ENCODE data around the gene EHD3.

The EHD3 gene

GRCh38 chr2:31265234-31265633, 31.3 kb downstream of the EHD3 start:
- Histone ChIP-seq H3K27ac (replicated peaks) (no peak overlapping the region), H3K4me3 (replicated peaks; ENCODE audit: insufficient read depth, low read length) (no peak overlapping the region), H3K27me3 (ENCODE audit: insufficient read depth, poor library complexity, severe bottlenecking) (no peaks in the 10 kb centered on the region)
- no peak for TF ChIP-seq SPI1 (IDR thresholded peaks at IDR 0.05; ENCODE audit: borderline replicate concordance, low read depth)
- no peak for DNase-seq (ENCODE audit: low read depth in 1 of 2, low spot score in 1 of 2)

GRCh38 chr2:31266804-31267203, 32.9 kb downstream of the EHD3 start:
- Histone ChIP-seq H3K27me3 (ENCODE audit: insufficient read depth, poor library complexity, severe bottlenecking) (no peaks in the 10 kb centered on the region), H3K4me3 (replicated peaks; ENCODE audit: insufficient read depth, low read length) (no peak overlapping the region), H3K27ac (replicated peaks) (no peak overlapping the region)
- TF ChIP-seq CTCF (IDR thresholded peaks at IDR 0.05; ENCODE audit: insufficient read depth, low read length): no peak
- TF ChIP-seq POLR2AphosphoS5 (IDR thresholded peaks at IDR 0.05; ENCODE audit: low read depth): no peak
- no peak for TF ChIP-seq SPI1 (IDR thresholded peaks at IDR 0.05; ENCODE audit: borderline replicate concordance, low read depth)
- TF ChIP-seq REST (IDR thresholded peaks at IDR 0.05; ENCODE audit: insufficient replicate concordance, low read depth): no peak
- TF ChIP-seq GABPA (IDR thresholded peaks at IDR 0.05; ENCODE audit: low read depth): no peak
- DNase-seq (ENCODE audit: low read depth in 1 of 2, low spot score in 1 of 2): no peak

- Histone ChIP-seq H3K27me3 (ENCODE audit: insufficient read depth, poor library complexity, severe bottlenecking) (no peaks in the 10 kb centered on the region), H3K27ac (replicated peaks) (no peak overlapping the region), H3K4me3 (replicated peaks; ENCODE audit: insufficient read depth, low read length) (no peak overlapping the region)
- DNase-seq (ENCODE audit: low read depth in 1 of 2, low spot score in 1 of 2): no peak
- TF ChIP-seq CTCF (IDR thresholded peaks at IDR 0.05; ENCODE audit: insufficient read depth, low read length): no peak
- TF ChIP-seq SPI1 (IDR thresholded peaks at IDR 0.05; ENCODE audit: borderline replicate concordance, low read depth): no peak
- TF ChIP-seq POLR2AphosphoS5 (IDR thresholded peaks at IDR 0.05; ENCODE audit: low read depth): no peak
- no peak for TF ChIP-seq REST (IDR thresholded peaks at IDR 0.05; ENCODE audit: insufficient replicate concordance, low read depth)
- TF ChIP-seq GABPA (IDR thresholded peaks at IDR 0.05; ENCODE audit: low read depth): no peak
Observed at GRCh38 chr2:31267437-31268120, 33.6 kb downstream of the EHD3 start.

- TF ChIP-seq CTCF (IDR thresholded peaks at IDR 0.05; ENCODE audit: insufficient read depth, low read length) (no peak), POLR2AphosphoS5 (IDR thresholded peaks at IDR 0.05; ENCODE audit: low read depth) (no peak), REST (IDR thresholded peaks at IDR 0.05; ENCODE audit: insufficient replicate concordance, low read depth) (no peak), SPI1 (IDR thresholded peaks at IDR 0.05; ENCODE audit: borderline replicate concordance, low read depth) (no peak), GABPA (IDR thresholded peaks at IDR 0.05; ENCODE audit: low read depth) (no peak)
- H3K27ac ChIP-seq (replicated peaks): no peak overlapping the region
- no peak overlapping the region for H3K4me3 ChIP-seq (replicated peaks; ENCODE audit: insufficient read depth, low read length)
- H3K27me3 ChIP-seq (ENCODE audit: insufficient read depth, poor library complexity, severe bottlenecking): no peaks in the 10 kb centered on the region
- DNase-seq (ENCODE audit: low read depth in 1 of 2, low spot score in 1 of 2): no peak
Observed at GRCh38 chr2:31268344-31268743, 34.4 kb downstream of the EHD3 start.
